ENCODE measurements around the gene SLC44A5.

DNA sequence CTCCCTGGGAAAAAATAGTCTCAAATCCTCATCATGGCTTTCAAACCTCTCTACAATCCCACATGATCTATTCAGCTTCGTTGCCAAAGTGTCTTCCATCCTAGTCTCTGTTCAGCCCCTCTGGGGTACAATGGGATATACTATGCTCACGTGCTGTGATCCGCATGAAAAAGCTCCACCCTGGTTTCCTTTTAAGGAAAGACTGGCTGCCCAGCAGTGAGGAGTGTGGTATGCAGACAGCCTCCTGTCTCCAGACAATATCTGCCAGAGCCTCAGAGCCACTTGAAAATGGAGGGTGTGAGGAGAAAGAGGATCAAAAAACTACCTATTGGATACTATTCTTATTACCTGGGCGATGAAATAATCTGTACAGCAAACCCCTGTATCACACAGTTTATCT lies 282.2 kb downstream of the SLC44A5 start:
- TF ChIP-seq, protein P1, sequence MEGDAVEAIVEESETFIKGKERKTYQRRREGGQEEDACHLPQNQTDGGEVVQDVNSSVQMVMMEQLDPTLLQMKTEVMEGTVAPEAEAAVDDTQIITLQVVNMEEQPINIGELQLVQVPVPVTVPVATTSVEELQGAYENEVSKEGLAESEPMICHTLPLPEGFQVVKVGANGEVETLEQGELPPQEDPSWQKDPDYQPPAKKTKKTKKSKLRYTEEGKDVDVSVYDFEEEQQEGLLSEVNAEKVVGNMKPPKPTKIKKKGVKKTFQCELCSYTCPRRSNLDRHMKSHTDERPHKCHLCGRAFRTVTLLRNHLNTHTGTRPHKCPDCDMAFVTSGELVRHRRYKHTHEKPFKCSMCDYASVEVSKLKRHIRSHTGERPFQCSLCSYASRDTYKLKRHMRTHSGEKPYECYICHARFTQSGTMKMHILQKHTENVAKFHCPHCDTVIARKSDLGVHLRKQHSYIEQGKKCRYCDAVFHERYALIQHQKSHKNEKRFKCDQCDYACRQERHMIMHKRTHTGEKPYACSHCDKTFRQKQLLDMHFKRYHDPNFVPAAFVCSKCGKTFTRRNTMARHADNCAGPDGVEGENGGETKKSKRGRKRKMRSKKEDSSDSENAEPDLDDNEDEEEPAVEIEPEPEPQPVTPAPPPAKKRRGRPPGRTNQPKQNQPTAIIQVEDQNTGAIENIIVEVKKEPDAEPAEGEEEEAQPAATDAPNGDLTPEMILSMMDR (conservative IDR thresholded peaks at IDR 0.05 in 1 of 2, IDR thresholded peaks at IDR 0.05 in 1 of 2; ENCODE audit: extremely low read depth in 1 of 2, insufficient read depth in 1 of 2, low read depth in 1 of 2, low read length in 2 of 2) = no peak
- no peak for TF ChIP-seq EZH2 (IDR thresholded peaks at IDR 0.05; ENCODE audit: borderline replicate concordance, low read length)

Data from mammary epithelial cell (primary cell).